SK-N-SH (cell line): ENCODE data around the gene VGLL4. TPM values are rescaled to one million over a fixed set of nuclear protein-coding genes. Genes with fewer than 3 reads are reported as not detected.
"Not testable (repeated sequence)": the region's sequence is repeated elsewhere in the genome, so short reads cannot be mapped to it uniquely, and the experiment has no call there.

ENCODE experiments used
- CTCF ChIA-PET: fragments of 300-600, 350-600 bp; formaldehyde crosslinking; extraction: SDS; loops from one replicate; lab custom pipeline; 2021; lab: Yijun Ruan, JAX
- POLR2A ChIA-PET: fragments of 350-600 bp; sonication (Branson Sonifier 250); formaldehyde crosslinking; extraction: SDS; loops from one replicate; lab custom pipeline; 2020; ENCODE audit warnings: antibody characterized with exemption, inconsistent platforms; lab: Yijun Ruan, JAX
- DNase-seq: peaks from one replicate; pipeline ENCODE4 v3.0.0; 2012
- H2AFZ ChIP-seq: fragments of 200-600 bp; sonication (generic); 2 replicates; pipeline ENCODE4 v1.8.1; 2016; ENCODE audit warnings: antibody characterized with exemption, mild to moderate bottlenecking, low read depth
- H3F3A ChIP-seq: fragments of 200-600 bp; sonication (generic); replicated peaks from 2 replicates; pipeline ENCODE3; 2016; ENCODE audit warnings: antibody characterized with exemption, mild to moderate bottlenecking; ENCODE audit not compliant: insufficient read depth
- H3K27ac ChIP-seq, 2 experiments: fragments of 200-500 bp in 1 of 2; fragments of 200-600 bp in 1 of 2; sonication (Bioruptor generic) in 1 of 2; sonication (generic), shearing (Covaris generic) in 1 of 2; 2 replicates each; pipeline versions ENCODE4 v1.5.1 to v1.6.1; 2014 to 2016; ENCODE audit warnings: low read depth in 2 of 2, inconsistent platforms in 1 of 2, low read length in 1 of 2, mild to moderate bottlenecking in 1 of 2, mixed read lengths in 1 of 2
- H3K27me3 ChIP-seq: fragments of 200-600 bp; sonication (generic), shearing (Covaris generic); 2 replicates; pipeline ENCODE4 v1.6.1; 2016; ENCODE audit warnings: mixed run types; ENCODE audit not compliant: insufficient read depth
- H3K36me3 ChIP-seq, 2 experiments: fragments of 200-500 bp in 1 of 2; fragments of 200-600 bp in 1 of 2; sonication (Bioruptor generic) in 1 of 2; sonication (generic) in 1 of 2; replicated peaks in 1 of 2; 2 replicates each; pipeline versions ENCODE3 to v1.5.1; 2014 to 2016; ENCODE audit warnings: low read length in 1 of 2, mild to moderate bottlenecking in 1 of 2; ENCODE audit not compliant: insufficient read depth in 2 of 2, control insufficient read depth in 1 of 2
- H3K4me1 ChIP-seq, 2 experiments: fragments of 200-500 bp in 1 of 2; fragments of 200-600 bp in 1 of 2; sonication (Bioruptor generic) in 1 of 2; sonication (generic), shearing (Covaris generic) in 1 of 2; 2 replicates each; pipeline versions ENCODE4 v1.5.1 to v1.6.1; 2014 to 2016; ENCODE audit warnings: low read depth in 1 of 2, low read length in 1 of 2, mixed run types in 1 of 2; ENCODE audit not compliant: insufficient read depth in 2 of 2, control insufficient read depth in 1 of 2
- H3K4me2 ChIP-seq: fragments of 200-600 bp; sonication (generic), shearing (Covaris generic); 2 replicates; pipeline ENCODE4 v1.6.1; 2017; ENCODE audit warnings: mixed run types
- H3K4me3 ChIP-seq, 2 experiments: fragments of 200-500 bp in 1 of 2; fragments of 200-600 bp in 1 of 2; sonication (Bioruptor generic) in 1 of 2; sonication (generic), shearing (Covaris generic) in 1 of 2; 2 replicates each; pipeline versions ENCODE4 v1.5.1 to v1.8.1; 2014 to 2016; ENCODE audit warnings: low read depth in 2 of 2, inconsistent platforms in 1 of 2, low read length in 1 of 2, mild to moderate bottlenecking in 1 of 2, mixed read lengths in 1 of 2, moderate library complexity in 1 of 2
- H3K79me2 ChIP-seq: fragments of 200-600 bp; sonication (generic); 2 replicates; pipeline ENCODE4 v1.8.1; 2017; ENCODE audit warnings: mild to moderate bottlenecking; ENCODE audit not compliant: insufficient read depth
- H3K9ac ChIP-seq: fragments of 200-600 bp; sonication (generic); 2 replicates; pipeline ENCODE4 v1.6.1; 2017; ENCODE audit warnings: mixed run types
- H3K9me2 ChIP-seq: fragments of 200-600 bp; sonication (generic); 2 replicates; pipeline ENCODE4 v1.6.1; 2017; ENCODE audit warnings: mixed run types
- H3K9me3 ChIP-seq: fragments of 200-600 bp; sonication (generic); 2 replicates; pipeline ENCODE4 v1.6.1; 2017; ENCODE audit warnings: mixed run types, mild to moderate bottlenecking, moderate library complexity
- H4K20me1 ChIP-seq: fragments of 200-600 bp; sonication (generic); 2 replicates; pipeline ENCODE4 v1.6.1; 2017; ENCODE audit warnings: mild to moderate bottlenecking, mixed run types; ENCODE audit not compliant: insufficient read depth
- ELF1 ChIP-seq: IDR thresholded peaks from 2 replicates; pipeline ENCODE4 v1.4.0; 2012
- EP300 ChIP-seq, 2 experiments: IDR thresholded peaks; 2 replicates each; pipeline versions ENCODE4 v1.4.0 to v1.6.1; 2012; ENCODE audit warnings: borderline replicate concordance in 1 of 2, low read depth in 1 of 2, low read length in 1 of 2
- EZH2phosphoT487 ChIP-seq: fragments of 200-600 bp; sonication (generic); IDR thresholded peaks from 2 replicates; pipeline ENCODE4 v1.6.1; 2017; ENCODE audit warnings: low read depth, mixed run types, mild to moderate bottlenecking, antibody characterized with exemption, moderate library complexity, borderline replicate concordance
- FOSL2 ChIP-seq: IDR thresholded peaks from 2 replicates; pipeline ENCODE4 v1.4.0; 2012; ENCODE audit warnings: low read depth, mild to moderate bottlenecking, moderate library complexity, borderline replicate concordance
- FOXJ3 ChIP-seq: sonication (generic); formaldehyde crosslinking; IDR thresholded peaks from 2 replicates; pipeline ENCODE4 v1.5.1; 2020; ENCODE audit warnings: mild to moderate bottlenecking, missing genetic modification reagents
- GABPA ChIP-seq: IDR thresholded peaks from 2 replicates; pipeline ENCODE4 v1.4.0; 2012; ENCODE audit warnings: low read depth, mild to moderate bottlenecking
- JUND ChIP-seq: IDR thresholded peaks from 2 replicates; pipeline ENCODE4 v1.4.0; 2012
- MAX ChIP-seq: IDR thresholded peaks from 2 replicates; pipeline ENCODE4 v1.4.0; 2012; ENCODE audit warnings: low read depth
- MEF2A ChIP-seq: IDR thresholded peaks from 2 replicates; pipeline ENCODE4 v1.4.0; 2012; ENCODE audit warnings: low read depth, borderline replicate concordance
- NFIC ChIP-seq: IDR thresholded peaks from 2 replicates; pipeline ENCODE4 v1.4.0; 2012; ENCODE audit warnings: borderline replicate concordance
- RAD21 ChIP-seq: IDR thresholded peaks from 2 replicates; pipeline ENCODE4 v1.6.1; 2012; ENCODE audit warnings: mild to moderate bottlenecking, low read length
- RCOR1 ChIP-seq: fragments of 150-350 bp; IDR thresholded peaks from 2 replicates; pipeline ENCODE4 v1.6.1; 2017; ENCODE audit warnings: antibody characterized with exemption, low read length
- SIN3A ChIP-seq: IDR thresholded peaks from 2 replicates; pipeline ENCODE4 v1.6.1; 2012; ENCODE audit warnings: low read depth, mild to moderate bottlenecking, low read length, moderate library complexity, borderline replicate concordance
- TAF1 ChIP-seq: IDR thresholded peaks from 2 replicates; pipeline ENCODE4 v1.6.1; 2012; ENCODE audit warnings: low read depth, mild to moderate bottlenecking, low read length, moderate library complexity, borderline replicate concordance
- USF1 ChIP-seq: IDR thresholded peaks from 2 replicates; pipeline ENCODE4 v1.4.0; 2012; ENCODE audit warnings: low read depth, borderline replicate concordance
- USF2 ChIP-seq: fragments of 150-350 bp; IDR thresholded peaks from 2 replicates; pipeline ENCODE4 v1.6.1; 2017; ENCODE audit warnings: antibody characterized with exemption, low read length, low read depth, borderline replicate concordance
- WGBS: methylation state at CpG from one replicate; pipeline ENCODE4 v1.1.6; 2017; ENCODE audit warnings: low lambda C conversion rate; 5-methylcytosine and 5-hydroxymethylcytosine counted together
- polyA plus RNA-seq, 3 experiments: library from polyadenylated mRNA; depleted of rRNA; stranded (reverse); fragments of >200 nt; gene quantifications; 2 replicates each; pipeline ENCODE4 v1.2.3, GENCODE V29; 2012

The VGLL4 gene
- polyA plus RNA-seq, 1 of the 3 experiments (the other 2 are of a cell fraction), result 48.9 TPM

GRCh38 chr3:11600501-11601282 lies 43.0 kb downstream of the VGLL4 start (continued):
- TF ChIP-seq TAF1 (no peak), GABPA (peak; percentile 64), ELF1 (peak; percentile 49; the same call in 1 of the 2 replicates), FOXJ3 (CRISPR knock-in tag) (no peak), USF1 (no peak; the same call in 1 of the 2 replicates), RAD21 (peak; percentile 22; the same call in 1 of the 2 replicates), USF2 (no peak), MEF2A (peak; percentile 65; the same call in 1 of the 2 replicates), SIN3A (peak; percentile 96), JUND (peak; percentile 99), RCOR1 (no peak)

- H3K4me1 ChIP-seq, result peaks cover 19 to 32% of the 10 kb centered on the region in 2 experiments
- ChIA-PET POLR2A (no interaction called here), CTCF (no interaction called here)
- no peak overlapping the region for H2AFZ ChIP-seq
- peaks cover 16% of the 10 kb centered on the region for H3F3A ChIP-seq
- peaks cover 64% of the 10 kb centered on the region for H4K20me1 ChIP-seq
- H3K36me3 ChIP-seq, result peaks cover 26 to 27% of the 10 kb centered on the region in 2 experiments
- peaks cover 80% of the 10 kb centered on the region for H3K79me2 ChIP-seq
- H3K27ac ChIP-seq, result no peak overlapping the region
- H3K27me3 ChIP-seq, result no peaks in the 10 kb centered on the region
- H3K9me2 ChIP-seq, result no peaks in the 10 kb centered on the region
- H3K4me3 ChIP-seq, result no peak overlapping the region
- H3K4me2 ChIP-seq, result no peak overlapping the region
- 99% methylated on average over 7 of the region's 7 CpGs for WGBS
- no peak overlapping the region for H3K9ac ChIP-seq
- TF ChIP-seq EP300 (IDR thresholded peaks at IDR 0.05; ENCODE audit: borderline replicate concordance in 1 of 2, low read depth in 1 of 2, low read length in 1 of 2) (no peak), NFIC (no peak), EZH2phosphoT487 (no peak), FOSL2 (no peak), USF2 (no peak), RAD21 (no peak), MAX (no peak)
- H3K9me3 ChIP-seq, result no peaks in the 10 kb centered on the region
- no peak for DNase-seq
These were observed 47.3 kb downstream of the VGLL4 start for GRCh38 chr3:11596387-11596786.

GRCh38 chr3:11595024-11595423 lies 48.7 kb downstream of the VGLL4 start:
- H3K9me3 ChIP-seq, H3K9ac ChIP-seq, H3K4me2 ChIP-seq, H3K4me3 ChIP-seq, H2AFZ ChIP-seq, H3F3A ChIP-seq, H3K9me2 ChIP-seq, DNase-seq, POLR2A ChIA-PET, H3K27me3 ChIP-seq, H3K27ac ChIP-seq, CTCF ChIA-PET: not testable (repeated sequence)
- 94% methylated on average over 5 of the region's 5 CpGs for WGBS
- Histone ChIP-seq H4K20me1 (peaks cover 65% of the 10 kb centered on the region), H3K36me3 (peaks cover 17 to 25% of the 10 kb centered on the region in 2 experiments), H3K79me2 (peaks cover 94% of the 10 kb centered on the region), H3K4me1 (peaks cover 24 to 36% of the 10 kb centered on the region in 2 experiments)
